MM.1S (cell line): ENCODE results near the gene ANGPT4.

Experiments used
- EZH2 ChIP-seq: fragments of 300-600 bp; sonication (generic); optimal IDR thresholded peaks from 2 replicates; pipeline ENCODE3; 2017; ENCODE audit warnings: low read depth, mild to moderate bottlenecking, antibody characterized with exemption, low read length, mixed read lengths
- TF ChIP-seq, protein P1 (sequence below): fragments of 300-600 bp; sonication (generic); IDR thresholded peaks from 2 replicates; pipeline ENCODE4 v1.5.1; 2016; ENCODE audit warnings: antibody characterized with exemption, low read length, mixed read lengths

DNA sequence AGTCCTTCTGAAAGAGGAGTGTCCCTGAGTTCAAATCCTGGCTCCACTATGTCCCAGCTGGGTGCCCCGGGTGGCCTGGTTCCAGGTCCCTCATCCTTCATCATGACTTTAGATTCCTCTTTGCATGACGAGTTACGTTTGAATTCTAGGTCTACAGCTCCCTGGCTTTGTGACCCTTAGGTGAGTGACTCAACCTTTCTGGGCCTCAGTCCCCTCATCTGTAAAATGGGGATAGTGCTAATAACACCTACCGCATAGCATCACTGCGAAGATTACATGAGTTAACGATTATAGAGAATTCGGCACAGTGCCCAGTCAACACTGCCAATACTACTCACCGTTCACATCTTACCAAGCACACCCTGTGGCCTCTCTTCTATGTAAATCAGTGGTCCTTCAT is 46.5 kb upstream of the ANGPT4 start:
- TF ChIP-seq, protein P1, sequence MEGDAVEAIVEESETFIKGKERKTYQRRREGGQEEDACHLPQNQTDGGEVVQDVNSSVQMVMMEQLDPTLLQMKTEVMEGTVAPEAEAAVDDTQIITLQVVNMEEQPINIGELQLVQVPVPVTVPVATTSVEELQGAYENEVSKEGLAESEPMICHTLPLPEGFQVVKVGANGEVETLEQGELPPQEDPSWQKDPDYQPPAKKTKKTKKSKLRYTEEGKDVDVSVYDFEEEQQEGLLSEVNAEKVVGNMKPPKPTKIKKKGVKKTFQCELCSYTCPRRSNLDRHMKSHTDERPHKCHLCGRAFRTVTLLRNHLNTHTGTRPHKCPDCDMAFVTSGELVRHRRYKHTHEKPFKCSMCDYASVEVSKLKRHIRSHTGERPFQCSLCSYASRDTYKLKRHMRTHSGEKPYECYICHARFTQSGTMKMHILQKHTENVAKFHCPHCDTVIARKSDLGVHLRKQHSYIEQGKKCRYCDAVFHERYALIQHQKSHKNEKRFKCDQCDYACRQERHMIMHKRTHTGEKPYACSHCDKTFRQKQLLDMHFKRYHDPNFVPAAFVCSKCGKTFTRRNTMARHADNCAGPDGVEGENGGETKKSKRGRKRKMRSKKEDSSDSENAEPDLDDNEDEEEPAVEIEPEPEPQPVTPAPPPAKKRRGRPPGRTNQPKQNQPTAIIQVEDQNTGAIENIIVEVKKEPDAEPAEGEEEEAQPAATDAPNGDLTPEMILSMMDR = no peak
- no peak for TF ChIP-seq EZH2
